Natural killer cell (primary cell): ENCODE data around the gene CAND2. TPM values are rescaled to one million over a fixed set of nuclear protein-coding genes. Genes with fewer than 3 reads are reported as not detected.

ENCODE experiments used
- ATAC-seq, 3 donors: fragments of 150-1000 bp in 2 of 3; fragments of 200-7000 bp in 1 of 3; cut with Tn5 transposase; 1 replicate in 1 of 3; 2 replicates in 2 of 3; pipeline ENCODE4 v1.10.0; 2021; ENCODE audit warnings: mild to moderate bottlenecking in 2 of 3, moderate library complexity in 2 of 3
- DNase-seq, 2 donors: peaks; one replicate each; pipeline versions ENCODE4 v3.0.0 to v3.0.0-alpha.2; 2013 to 2021; ENCODE audit warnings: mixed read lengths in 1 of 2
- H3K27ac ChIP-seq: one replicate; pipeline ENCODE4 v1.5.1; 2013; ENCODE audit warnings: mild to moderate bottlenecking, low read length
- H3K27me3 ChIP-seq: one replicate; pipeline ENCODE4 v1.6.1; 2013; ENCODE audit warnings: low read length; ENCODE audit not compliant: control insufficient read depth, insufficient read depth
- H3K36me3 ChIP-seq: one replicate; pipeline ENCODE4 v1.6.1; 2013; ENCODE audit warnings: low read length; ENCODE audit not compliant: control insufficient read depth, insufficient read depth
- H3K4me1 ChIP-seq: one replicate; pipeline ENCODE4 v1.6.1; 2013; ENCODE audit warnings: low read length; ENCODE audit not compliant: control insufficient read depth, insufficient read depth
- H3K4me3 ChIP-seq: one replicate; pipeline ENCODE4 v1.5.1; 2013; ENCODE audit warnings: low read length
- H3K9me3 ChIP-seq: one replicate; pipeline ENCODE4 v1.6.1; 2013; ENCODE audit warnings: low read length; ENCODE audit not compliant: control insufficient read depth, insufficient read depth
- H3K27ac Mint-ChIP-seq, 2 donors: one replicate each; pipeline ENCODE4 v1.8.0; 2022; ENCODE audit warnings: mild to moderate bottlenecking in 2 of 2, mixed read lengths in 2 of 2, moderate library complexity in 1 of 2
- H3K27me3 Mint-ChIP-seq, 2 donors: one replicate each; pipeline ENCODE4 v1.8.0; 2022; ENCODE audit warnings: low read depth in 2 of 2, mixed read lengths in 2 of 2
- H3K36me3 Mint-ChIP-seq: one replicate; pipeline ENCODE4 v1.8.0; 2022; ENCODE audit warnings: mixed read lengths
- H3K4me1 Mint-ChIP-seq, 2 donors: one replicate each; pipeline ENCODE4 v1.8.0; 2022; ENCODE audit warnings: mixed read lengths in 2 of 2
- H3K4me3 Mint-ChIP-seq: one replicate; pipeline ENCODE4 v1.8.0; 2022; ENCODE audit warnings: mild to moderate bottlenecking, moderate library complexity, mixed read lengths
- H3K9me3 Mint-ChIP-seq, 2 donors: one replicate each; pipeline ENCODE4 v1.8.0; 2022; ENCODE audit warnings: mixed read lengths in 2 of 2
- CTCF ChIP-seq: fragments of 200-600 bp; IDR thresholded peaks from one replicate; pipeline ENCODE4 v1.8.0; 2022; ENCODE audit warnings: antibody characterized with exemption
- WGBS: methylation state at CpG from one replicate; pipeline ENCODE4 v1.1.7; 2013; ENCODE audit warnings: missing lambda C conversion rate; ENCODE audit not compliant: insufficient coverage; 5-methylcytosine and 5-hydroxymethylcytosine counted together
- intact Hi-C: fragments of 100-400 bp; cut with micrococcal nuclease; formaldehyde crosslinking; loops from one replicate; pipeline ENCODE4 v1.14.2; 2022
- total RNA-seq, 4 donors: library from RNA; stranded (reverse); fragments of 120-200 nt in 1 of 4; gene quantifications; one replicate each; pipeline versions ENCODE4 v1.2.3 to v1.2.4, GENCODE V29; 2013 to 2022

CAND2 gene
- total RNA-seq, 3 donors from 2014 or later (not counting 1 experiment from before 2014, with no cell fraction given), result 0.52 to 1.3 (median 1.2) TPM

DNA sequence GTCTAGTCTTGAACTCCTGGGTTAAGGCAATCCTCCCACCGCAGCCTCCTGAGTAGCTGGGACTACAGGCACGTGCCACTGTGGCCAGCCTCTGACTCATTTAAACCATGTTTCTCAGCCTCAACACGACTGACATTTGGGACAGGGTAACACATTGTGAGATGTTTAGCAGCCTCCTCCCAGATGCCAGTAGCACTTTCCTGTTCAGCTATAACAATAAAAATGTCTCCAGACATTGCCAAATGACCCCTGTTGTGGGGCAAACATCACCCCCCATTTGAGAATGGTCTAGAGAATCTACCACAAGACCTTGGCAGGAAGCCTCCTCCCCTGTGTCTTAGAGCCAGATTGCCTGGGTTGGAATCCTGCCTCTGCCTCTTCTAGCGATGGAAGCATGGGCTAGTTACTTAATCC lies 45.8 kb upstream of the CAND2 start:
- H3K4me1 ChIP-seq, result no peaks in the 10 kb centered on the region
- intact Hi-C loops, result no loop called here
- peaks cover 2% of the 10 kb centered on the region for H3K27me3 ChIP-seq
- ATAC-seq (peak in 2 of 3 donors; percentile 63 to 70), DNase-seq (no peak)
- no peak overlapping the region for H3K27ac ChIP-seq
- 58% methylated on average over 4 of the region's 4 CpGs for WGBS
- Mint-ChIP-seq H3K9me3 (no peaks in the 10 kb centered on the region), H3K36me3 (no peaks in the 10 kb centered on the region), H3K4me1 (peaks cover 6% of the 10 kb centered on the region in 2 donors), H3K4me3 (no peak overlapping the region), H3K27ac (no peak overlapping the region), H3K27me3 (peaks cover 2 to 7% of the 10 kb centered on the region in 2 donors)
- H3K36me3 ChIP-seq, result no peaks in the 10 kb centered on the region
- TF ChIP-seq CTCF, result no peak
- no peaks in the 10 kb centered on the region for H3K9me3 ChIP-seq
- no peak overlapping the region for H3K4me3 ChIP-seq

DNA sequence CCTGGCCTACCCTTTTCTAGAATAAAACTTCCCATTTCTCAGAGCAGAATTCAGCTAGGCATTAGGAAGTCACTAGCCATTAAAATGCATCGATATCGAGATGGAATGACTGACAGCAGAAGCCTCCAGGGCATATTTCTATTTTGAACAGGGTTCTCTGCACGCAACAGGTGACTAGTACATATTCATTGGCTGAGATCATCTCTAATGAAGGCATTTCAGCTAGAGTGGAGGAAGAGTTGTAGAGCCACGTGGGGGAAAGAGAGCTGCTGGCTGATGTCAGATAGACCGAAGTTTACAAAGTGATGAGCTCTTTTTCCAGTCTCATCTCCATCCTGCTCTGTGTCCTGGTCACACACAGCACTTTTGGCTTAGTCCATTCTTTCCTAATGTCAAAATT lies 44.9 kb upstream of the CAND2 start:
- Mint-ChIP-seq H3K4me3 (no peak overlapping the region), H3K9me3 (no peaks in the 10 kb centered on the region), H3K4me1 (peaks cover 6% of the 10 kb centered on the region in 2 donors), H3K36me3 (no peaks in the 10 kb centered on the region), H3K27ac (no peak overlapping the region), H3K27me3 (peaks cover 6 to 9% of the 10 kb centered on the region in 2 donors)
- TF ChIP-seq CTCF, result no peak
- H3K27me3 ChIP-seq, result peaks cover 2% of the 10 kb centered on the region
- H3K36me3 ChIP-seq, result no peaks in the 10 kb centered on the region
- WGBS, result 96% methylated on average over 5 of the region's 5 CpGs
- ATAC-seq, result no peak
- no peak overlapping the region for H3K4me3 ChIP-seq
- intact Hi-C loops, result no loop called here
- no peak overlapping the region for H3K27ac ChIP-seq
- no peaks in the 10 kb centered on the region for H3K9me3 ChIP-seq
- no peak for DNase-seq
- no peaks in the 10 kb centered on the region for H3K4me1 ChIP-seq

GRCh38 chr3:12752102-12752501 lies 44.4 kb upstream of the CAND2 start:
- Mint-ChIP-seq H3K36me3 (no peaks in the 10 kb centered on the region), H3K9me3 (no peaks in the 10 kb centered on the region), H3K4me3 (no peak overlapping the region), H3K27me3 (peaks cover 6 to 13% of the 10 kb centered on the region in 2 donors), H3K27ac (no peak overlapping the region), H3K4me1 (peaks cover 6% of the 10 kb centered on the region in 2 donors)
- H3K27ac ChIP-seq, result no peak overlapping the region
- H3K4me1 ChIP-seq, result no peaks in the 10 kb centered on the region
- ATAC-seq (no peak), DNase-seq (no peak)
- no peaks in the 10 kb centered on the region for H3K36me3 ChIP-seq
- H3K9me3 ChIP-seq, result no peaks in the 10 kb centered on the region
- peaks cover 2% of the 10 kb centered on the region for H3K27me3 ChIP-seq
- intact Hi-C loops, result no loop called here
- H3K4me3 ChIP-seq, result no peak overlapping the region
- TF ChIP-seq CTCF, result no peak
- WGBS, result 63% methylated on average over 3 of the region's 3 CpGs

GRCh38 chr3:12752809-12753208 lies 43.7 kb upstream of the CAND2 start:
- Histone ChIP-seq H3K36me3 (no peaks in the 10 kb centered on the region), H3K4me1 (no peaks in the 10 kb centered on the region), H3K4me3 (no peak overlapping the region), H3K9me3 (no peaks in the 10 kb centered on the region), H3K27ac (no peak overlapping the region), H3K27me3 (peaks cover 2% of the 10 kb centered on the region)
- H3K27me3 Mint-ChIP-seq, result peaks cover 6 to 13% of the 10 kb centered on the region in 2 donors
- intact Hi-C loops, result no loop called here
- ATAC-seq, result no peak
- WGBS, result 86% methylated on average over 1 of the region's 2 CpGs
- H3K4me3 Mint-ChIP-seq, result no peak overlapping the region
- no peak overlapping the region for H3K27ac Mint-ChIP-seq
- H3K9me3 Mint-ChIP-seq, result no peaks in the 10 kb centered on the region
- DNase-seq, result no peak
- no peak for TF ChIP-seq CTCF
- no peaks in the 10 kb centered on the region for H3K36me3 Mint-ChIP-seq
- peaks cover 6% of the 10 kb centered on the region in 2 donors for H3K4me1 Mint-ChIP-seq
